HL-60/S4 treated with retinoic acid at 250 ng/mL for 4 days and 3 days (cell line): Measurements from ENCODE around the gene RHO.

Experiments
- in situ Hi-C: fragments of 300-500 bp; cut with MboI; formaldehyde crosslinking; loops from 2 replicates; pipeline ENCODE4 v1.7.0; 2022; ENCODE audit warnings: low sequenced_read_pairs

Gene RHO

DNA sequence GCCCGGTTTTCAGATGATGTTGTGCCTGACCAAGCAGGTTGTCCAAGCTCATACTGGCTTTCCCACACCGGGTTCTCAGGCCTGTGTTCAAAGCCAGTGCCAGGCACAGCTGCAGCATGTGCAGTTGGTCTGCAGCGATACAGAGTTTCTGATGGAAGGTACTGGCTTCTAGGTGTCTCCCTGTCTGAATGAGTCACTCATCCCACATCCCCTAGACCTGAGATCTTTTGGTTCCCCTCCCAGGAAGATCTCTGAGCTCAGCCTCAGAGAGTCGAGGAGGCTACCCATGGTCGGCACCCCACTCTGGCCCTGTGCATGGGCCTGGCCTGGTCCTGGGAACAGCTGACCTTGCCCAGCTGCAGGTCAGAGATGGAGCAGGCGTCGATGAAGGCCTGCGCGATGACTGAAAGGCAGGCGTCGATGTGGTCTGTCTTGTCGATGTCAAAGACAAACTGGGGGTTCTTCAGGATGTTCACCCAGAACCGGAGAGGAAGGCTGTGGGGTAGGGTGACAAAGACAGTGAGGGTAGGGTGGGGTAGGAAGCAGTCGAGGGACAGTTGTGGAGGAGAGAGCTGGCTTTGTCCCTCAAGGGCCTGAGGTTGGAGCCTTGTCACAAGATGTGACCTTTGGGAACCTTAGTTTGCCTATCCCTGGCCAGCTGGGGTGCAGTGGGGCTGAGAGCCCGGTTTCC, 29.8 kb downstream of the RHO start:
- in situ Hi-C loops = no loop called here

DNA sequence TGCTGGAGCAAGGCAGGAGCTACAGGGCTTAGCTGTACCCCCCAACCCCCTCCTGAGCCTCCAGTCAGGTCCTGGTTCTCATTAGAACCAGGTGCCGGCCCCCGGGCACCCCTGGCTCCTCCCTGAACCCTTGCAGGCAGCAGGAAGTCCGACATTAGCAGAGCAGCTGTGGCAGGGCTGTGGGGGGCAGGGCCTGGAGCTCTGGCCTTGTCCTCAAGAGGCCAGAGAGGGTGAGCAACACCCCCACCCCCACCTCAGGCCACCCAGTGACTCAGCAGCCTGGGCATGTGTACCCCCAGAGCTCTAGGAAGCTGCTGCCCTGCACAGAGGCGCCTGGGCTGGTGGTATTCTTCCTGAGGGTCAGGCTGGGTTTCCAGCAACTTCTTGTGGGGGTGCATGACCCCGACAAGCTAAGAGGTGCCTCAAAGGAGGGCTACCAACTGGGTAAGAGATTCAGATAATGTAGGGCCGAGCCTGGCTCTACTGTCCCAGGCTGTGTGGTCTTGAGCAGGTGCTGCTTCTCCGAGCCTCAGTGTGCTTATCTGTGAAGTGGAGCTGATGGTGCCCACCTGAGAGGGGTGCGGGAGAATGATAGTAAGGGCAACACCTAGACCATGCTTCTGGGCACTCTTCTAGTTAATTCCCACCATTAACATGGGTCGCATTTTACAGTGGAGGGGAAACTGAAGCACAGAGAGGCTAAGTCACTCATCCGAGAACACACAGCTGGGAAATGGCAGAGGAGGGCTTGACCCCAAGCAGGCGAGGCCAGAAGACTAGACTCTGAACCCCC, 30.5 kb downstream of the RHO start:
- in situ Hi-C loops = no loop called here

DNA sequence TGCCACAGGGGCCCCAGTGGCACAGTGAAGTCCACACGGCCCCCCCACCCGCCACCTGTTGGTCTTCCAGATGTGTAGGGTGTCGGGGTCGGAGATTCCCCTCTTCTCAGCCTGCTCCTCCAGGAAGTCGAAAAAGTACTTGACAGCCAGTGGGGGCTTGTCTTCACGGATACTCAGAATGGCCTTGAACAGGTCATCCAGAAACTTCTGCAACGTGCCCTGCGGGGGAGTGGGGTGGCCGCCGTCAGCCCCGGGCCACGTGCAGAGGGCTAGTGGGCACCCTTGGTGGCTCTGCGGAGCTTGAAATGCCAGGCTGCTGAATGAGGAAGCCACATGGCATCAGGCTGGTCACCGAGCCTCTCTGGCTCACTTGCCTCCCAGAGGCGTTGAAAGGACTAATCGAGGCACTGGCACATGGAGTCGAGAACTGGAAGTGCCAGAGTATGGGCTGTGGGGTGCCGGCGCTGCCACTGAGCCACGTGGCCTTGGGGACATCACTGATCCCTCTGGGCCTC, 31.2 kb downstream of the RHO start:
- in situ Hi-C loops = no loop called here

DNA sequence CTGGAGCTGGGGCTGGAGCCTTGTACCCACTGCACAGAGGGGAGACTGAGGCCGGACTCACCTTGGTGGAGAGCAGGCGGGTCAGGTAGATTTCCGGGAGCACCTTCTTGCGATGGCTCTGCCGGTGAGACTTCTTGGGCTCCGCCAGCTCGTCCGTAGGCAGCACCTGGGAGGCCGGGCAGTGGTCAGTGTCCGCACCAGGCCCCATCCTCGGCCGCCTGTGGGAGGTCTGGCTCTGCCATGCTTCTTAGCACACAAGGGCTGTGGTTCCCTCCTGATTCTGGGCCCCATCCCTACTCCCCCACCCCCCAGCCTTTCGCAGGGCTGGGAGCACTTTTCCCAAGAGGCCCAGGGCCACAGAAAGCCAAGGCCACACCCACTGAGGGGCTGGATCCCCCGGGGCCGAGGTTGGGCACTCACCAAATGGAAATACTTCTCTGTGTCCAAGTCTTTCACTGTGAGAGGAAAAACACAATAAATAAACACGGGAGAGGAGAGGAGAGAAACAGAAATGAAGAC, 31.9 kb downstream of the RHO start:
- in situ Hi-C loops = no loop called here

DNA sequence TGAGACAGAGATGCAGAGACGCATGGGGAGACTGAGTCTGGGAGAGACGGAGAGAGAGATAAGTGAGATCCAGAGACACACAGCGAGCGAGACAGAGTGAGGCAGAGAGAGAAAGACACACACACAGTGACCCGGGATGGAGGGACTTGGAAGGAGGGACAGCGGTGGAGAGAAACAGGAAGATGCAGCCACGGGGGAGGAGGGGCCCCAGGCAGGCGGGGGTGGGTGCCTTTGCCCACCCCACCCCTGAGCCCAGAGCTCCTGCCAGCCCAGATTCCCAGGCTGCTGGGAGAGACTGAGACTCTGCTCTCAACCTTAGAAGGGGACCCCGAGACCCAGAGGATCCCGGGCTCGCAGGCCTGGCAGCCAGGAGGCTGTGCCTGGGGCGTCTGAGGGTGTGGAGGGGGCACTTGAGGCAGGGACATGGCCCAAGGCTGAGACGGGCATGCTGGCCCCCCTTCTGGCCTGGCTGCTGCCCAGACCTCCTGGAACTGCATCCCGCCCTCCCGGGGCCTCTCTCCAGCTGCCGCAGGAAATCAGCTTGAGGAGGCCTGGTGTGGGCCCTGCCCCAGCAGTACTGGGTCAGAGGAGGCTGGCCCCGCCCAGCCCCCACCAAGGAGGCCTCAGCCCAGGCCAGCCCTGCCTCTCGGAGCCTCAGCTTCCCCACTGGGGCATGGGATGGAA, 32.6 kb downstream of the RHO start:
- in situ Hi-C loops = no loop called here

DNA sequence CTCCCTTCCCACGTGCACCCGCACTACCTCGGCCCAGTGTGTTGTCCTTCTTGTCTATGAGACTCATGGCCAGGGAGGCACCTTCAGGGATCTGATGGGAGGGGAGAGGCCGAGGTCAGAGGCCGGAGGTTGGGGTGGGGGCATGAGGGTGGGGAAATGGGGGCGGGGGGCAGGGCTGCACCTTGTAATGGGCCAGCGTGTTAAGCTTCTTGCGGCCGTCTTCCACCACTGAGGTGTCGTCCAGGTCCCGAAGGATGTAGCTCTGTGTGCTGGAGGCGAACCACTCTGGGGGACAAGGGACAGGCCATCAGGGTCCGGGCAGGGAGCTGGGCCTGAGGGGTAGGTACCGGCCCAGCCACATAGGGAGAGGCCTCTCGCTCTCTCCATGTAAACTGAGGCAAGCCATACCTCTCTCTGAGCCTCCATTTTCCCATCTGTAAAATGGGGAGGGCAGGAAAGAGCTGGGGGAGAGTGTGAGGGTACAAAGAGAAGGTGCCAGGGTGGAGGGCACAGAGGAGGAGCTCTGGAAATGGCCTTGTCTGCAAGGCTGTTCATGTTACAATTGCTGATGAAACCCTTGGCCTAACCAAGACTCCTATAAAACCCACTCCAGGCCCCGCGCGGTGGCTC, 33.3 kb downstream of the RHO start:
- in situ Hi-C loops = no loop called here

DNA sequence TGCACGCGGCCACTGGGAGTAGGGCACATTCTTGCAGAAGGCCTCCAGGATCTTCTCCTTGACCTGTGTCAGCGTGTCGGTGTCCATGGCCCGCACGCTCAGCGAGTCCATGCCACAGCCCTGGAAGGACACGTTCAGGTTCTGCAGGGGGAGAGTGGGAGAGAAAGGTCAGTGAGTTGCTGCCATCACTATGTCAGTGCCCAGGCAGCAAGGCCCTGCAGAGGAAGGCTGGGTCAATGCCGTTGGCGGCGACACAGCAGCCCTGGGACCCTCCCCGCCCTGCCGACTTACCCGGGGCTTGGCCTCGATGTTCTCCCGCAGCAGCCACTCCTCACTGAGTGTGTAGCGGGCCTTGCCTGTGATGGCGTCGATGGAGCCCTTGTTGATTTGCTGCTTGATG, 34.4 kb downstream of the RHO start:
- in situ Hi-C loops = no loop called here

DNA sequence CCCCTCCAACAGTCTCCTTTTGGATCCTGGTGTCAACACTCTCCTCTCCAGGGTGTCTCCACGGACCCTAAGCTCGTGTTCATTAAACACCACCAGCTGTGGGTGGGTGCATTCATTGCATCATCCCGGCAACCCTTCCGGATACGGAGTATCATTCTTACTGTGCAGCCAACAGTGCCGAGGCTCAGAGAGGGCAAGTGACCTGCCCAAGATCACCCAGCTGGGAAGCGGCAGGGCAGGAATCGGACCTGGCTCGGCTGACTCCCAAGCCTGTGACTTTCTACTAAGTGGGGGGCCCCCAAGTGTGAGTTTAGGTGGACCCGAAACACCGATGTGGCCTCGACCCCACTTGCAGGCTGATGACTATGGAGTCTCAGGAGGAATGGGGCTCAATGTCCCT, 34.9 kb downstream of the RHO start:
- in situ Hi-C loops = no loop called here

DNA sequence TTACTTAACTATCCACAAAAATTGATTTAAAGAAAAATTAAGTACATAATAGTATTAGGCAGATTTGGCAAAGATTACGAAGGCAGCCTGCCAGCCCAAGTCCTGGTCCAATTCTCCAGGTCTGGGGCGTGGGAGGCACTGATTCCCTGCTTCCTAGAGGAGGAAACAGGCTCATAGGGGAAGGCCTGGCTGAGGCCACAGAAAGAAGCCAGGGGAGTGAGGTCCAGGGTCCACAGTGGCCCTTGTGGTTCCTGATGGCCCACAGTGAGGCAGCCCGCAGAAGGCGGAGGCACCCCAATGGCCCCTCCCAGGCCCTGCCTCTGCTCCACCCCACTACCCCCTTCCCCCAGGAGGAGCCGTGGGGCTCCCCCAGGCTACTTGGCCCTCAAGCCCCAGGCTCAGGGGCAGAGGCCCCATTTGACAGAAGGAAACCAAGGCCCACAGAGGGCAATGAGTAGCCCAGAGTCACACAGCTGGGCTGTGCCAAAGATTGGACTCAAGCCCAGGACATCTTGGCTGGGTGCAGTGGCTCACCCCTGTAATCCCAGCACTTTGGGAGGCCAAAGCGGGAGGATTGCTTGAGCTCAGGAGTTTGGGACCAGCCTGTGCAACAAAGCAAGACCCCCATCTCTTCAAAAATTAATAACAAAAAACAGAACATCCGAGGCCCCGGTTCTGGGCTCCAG, 35.6 kb downstream of the RHO start:
- in situ Hi-C loops = no loop called here

DNA sequence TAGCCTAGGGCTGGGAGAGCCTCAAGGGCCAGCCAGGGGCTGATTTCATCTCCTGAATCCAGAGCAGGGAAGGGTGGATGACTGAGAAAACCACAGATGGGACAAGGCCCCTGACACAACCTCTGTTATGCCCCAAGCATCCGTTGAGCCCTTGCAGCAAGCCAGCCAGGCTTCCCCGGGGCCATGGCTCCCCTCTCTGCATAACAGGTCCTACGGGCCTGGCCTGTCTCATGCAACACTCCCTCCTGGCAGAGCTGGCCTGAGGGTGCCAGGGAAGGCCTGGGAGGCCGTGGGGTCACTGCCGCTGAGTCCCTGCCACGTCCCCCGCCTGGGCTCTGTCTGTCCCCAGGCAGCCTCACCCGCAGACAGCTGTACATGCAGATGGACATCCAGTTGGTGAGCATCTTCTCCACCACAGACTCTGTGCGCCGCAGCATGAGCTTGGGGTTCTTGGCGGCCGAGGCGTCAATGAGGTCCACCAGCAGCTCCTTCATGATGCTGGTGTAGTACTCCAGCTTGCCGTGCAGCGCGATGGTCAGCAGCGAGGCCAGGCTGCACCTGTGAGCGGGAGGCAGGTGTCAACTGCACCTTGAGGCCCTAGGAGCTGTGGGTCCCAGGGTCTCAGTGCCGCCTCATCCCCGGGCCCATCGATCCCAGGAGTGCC, 36.7 kb downstream of the RHO start:
- in situ Hi-C loops = no loop called here

DNA sequence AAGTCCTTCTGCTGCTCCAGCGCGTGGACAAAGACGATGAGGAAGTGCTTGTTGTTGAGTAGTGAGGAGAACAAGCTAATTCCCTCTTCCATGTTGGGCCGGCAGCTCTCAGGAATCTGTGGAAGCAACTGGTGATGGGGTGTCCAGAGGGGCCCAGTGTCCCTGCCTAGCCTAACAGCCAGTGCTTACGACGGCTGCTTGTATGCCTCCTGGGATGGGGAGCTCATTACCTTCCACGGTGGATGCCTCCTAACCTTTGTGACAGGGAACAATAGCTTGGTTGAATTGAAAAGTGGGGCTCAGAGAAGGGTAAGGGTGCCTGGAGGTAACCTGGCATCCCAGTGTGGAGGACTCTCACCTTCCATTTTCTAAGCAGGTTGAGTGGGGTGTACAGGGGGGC, 37.5 kb downstream of the RHO start:
- in situ Hi-C loops = no loop called here

DNA sequence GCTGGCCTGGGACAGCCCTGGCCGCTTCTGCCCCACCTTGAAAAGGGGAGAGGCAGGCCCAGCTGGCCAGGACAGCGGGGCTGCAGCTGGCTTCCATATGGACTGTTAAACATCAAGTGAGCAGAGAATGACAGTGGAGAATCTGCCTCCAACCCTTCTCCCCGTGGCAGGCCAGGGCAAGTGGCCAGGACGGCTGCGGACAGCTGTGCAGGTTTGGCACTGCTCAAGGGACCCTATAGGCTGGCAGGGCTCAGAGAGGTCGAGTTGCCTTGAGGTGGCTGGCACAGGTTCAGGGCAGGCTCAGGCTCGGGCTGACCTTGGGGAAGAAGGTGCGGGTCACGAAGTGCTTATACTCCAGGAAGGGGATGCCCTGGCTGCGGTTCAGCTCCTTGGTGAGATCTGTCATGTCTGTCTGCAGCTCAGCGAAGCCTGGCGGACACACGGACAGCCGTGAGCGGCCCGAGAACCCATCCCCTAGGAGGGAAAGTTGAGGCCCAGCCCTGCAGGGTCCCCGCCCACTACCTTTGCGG, 38.8 kb downstream of the RHO start:
- in situ Hi-C loops = no loop called here

DNA sequence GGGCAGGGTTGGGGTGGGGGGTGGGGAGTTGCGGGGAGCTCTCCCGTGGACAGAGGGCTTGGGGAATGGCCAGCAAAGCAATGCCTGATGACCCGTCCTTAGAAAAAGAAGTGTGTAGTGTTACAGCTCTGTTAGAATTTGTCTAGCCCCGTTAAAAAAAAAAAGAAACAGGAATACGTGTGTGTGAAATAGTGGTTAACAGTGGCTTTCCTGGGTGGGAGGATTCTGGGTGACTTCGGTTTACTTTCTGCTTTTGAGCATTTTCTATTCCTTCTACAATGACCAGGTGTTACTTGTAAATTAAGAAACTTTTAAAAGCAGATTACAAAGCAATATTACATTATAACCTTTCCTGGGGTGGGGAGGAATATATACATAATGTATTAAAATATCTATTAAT, 39.5 kb downstream of the RHO start:
- in situ Hi-C loops = no loop called here

DNA sequence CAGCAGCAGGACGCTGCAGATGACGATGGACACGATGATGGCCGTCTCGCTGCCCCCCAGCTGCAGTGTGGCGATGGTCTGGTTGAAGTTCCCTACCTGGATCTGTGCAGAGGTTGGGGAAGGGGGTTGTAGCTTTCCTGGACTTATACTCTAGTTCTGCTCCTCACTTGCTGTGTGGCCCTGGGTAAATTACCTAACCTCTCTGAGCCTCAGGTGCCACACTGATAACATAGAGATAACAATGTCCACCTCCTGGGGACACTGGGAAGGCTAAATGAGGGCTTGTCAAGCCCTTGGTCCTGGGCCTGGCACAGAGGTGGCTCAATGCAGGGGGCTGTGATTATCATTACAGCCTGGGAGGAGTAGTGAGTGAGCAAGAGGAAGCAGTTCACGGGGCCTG, 41.4 kb downstream of the RHO start:
- in situ Hi-C loops = no loop called here

DNA sequence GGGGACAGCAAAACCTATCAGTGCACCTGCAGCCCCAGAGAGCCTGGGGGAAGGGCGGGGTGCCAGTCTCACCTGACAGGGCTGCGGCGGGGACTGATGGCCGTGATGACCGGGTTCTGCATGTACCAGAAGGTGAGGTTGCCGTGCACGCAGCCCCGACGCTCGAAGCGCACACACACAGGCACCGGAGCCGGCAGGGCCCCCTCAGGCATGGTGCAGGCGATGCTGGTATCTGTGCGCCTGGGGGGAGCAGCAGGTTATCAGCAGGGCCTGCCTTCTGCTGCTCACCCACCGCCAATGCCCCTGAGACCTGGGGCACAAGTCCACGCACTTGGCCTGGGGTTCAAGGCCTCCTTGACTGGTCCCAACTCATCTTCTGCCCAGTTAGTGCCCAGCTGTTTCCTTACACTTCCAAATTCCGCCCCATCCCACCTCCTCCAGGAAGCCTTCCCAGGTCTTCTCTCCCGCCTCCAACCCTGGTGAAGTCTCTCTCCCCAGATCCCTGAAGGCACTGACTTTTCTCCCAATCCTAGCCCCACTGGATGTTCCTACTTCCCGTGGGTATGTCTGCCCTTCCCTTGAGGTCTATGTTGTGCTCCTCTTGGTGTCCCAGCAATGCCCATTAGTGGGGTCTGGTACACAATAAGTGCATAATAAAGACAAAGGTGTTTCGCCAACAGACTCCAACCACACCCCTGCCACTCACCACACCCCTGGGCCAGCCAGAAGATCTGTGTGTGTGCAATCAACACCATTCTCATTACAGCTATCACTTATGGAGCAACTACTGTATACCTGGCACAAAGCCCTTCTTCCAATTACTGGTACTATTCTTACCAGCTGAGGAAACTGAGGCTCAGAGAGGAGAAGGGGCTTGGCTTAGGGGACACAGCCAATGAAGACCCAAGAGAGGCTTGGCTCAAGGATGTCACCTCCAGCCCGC, 43.4 kb downstream of the RHO start:
- in situ Hi-C loops = no loop called here

DNA sequence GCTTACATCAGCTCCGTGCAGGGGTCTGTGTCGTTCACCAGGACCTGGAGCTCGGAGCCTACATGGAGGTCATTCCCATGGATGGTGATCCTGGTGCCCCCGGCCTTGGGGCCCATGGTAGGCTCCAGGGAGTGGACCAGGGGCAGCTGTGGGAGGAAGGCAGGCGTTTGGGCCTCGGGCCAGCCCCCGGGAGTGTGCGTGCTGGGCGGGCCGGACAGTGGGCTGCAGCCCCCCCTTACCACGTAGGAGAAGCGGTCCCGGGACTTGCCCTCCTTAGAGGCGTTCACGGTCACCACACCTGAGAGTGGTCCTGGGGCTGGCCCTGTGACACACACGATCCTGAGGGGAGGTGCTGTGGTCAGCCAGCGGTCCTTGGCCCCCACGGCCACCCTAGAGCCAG, 44.2 kb downstream of the RHO start:
- in situ Hi-C loops = no loop called here

DNA sequence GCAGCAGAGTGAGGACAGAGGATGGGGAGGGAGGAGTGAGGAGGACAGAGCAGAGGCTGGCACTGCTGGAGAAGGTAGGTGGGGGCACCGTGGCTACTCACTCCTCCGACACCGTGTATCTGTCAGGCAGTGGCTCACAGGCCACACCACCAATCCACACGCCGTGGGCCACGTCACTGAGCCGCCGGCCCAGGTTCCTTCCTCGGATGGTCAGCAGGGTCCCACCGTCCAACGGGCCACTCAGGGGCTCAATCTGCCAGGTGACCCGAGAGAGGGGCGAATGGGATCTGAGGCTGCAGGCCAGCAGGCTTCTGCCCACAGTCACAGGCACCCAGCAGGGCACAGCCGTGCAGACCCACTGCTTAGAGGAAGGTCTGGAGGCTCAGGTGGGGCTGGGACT, 45.1 kb downstream of the RHO start:
- in situ Hi-C loops = no loop called here

DNA sequence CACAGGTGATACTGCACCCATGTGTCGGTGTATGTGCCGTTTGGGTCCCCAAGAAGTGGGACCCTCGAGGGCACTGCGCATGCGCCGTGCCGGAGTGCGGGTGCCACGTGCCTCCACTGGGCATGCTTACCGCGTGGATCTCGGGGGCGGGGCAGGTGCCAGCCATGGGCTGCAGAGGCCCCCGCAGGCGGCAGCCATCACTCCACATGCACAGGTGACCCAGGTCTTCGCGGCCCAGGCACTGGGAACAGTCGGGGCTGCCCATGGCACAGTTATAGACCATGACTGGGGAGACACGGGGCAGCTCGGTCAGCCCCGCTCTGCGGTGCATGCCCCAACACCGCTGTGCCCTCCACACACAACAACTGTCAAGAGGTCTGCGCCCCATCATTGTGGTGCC, 45.8 kb downstream of the RHO start:
- in situ Hi-C loops = no loop called here
